HCT116 (cell line): Measurements from ENCODE around the gene SORBS1. TPM values are rescaled to one million over a fixed set of nuclear protein-coding genes. Genes with fewer than 3 reads are reported as not detected.
A peak's percentile ranks its signal among the peaks of the same experiment; 100 is the strongest.

Experiments used
- ATAC-seq: fragments of 200-7000 bp; cut with Tn5 transposase; 2 replicates; pipeline ENCODE4 v1.9.1; 2020; ENCODE audit warnings: mild to moderate bottlenecking, moderate library complexity
- BruUV-seq: library from RNA; stranded (reverse); fragments of 400-500 nt; replicated peaks from 2 replicates; lab custom pipeline; 2021; lab: Mats Ljungman, UMichigan
- CTCF ChIA-PET: fragments of 300-600 bp; sonication (Branson Sonifier 250); formaldehyde crosslinking; loops from one replicate; lab custom pipeline; 2021; ENCODE audit warnings: antibody characterized with exemption; lab: Charles Lee
- POLR2A ChIA-PET: fragments of 300-600, 350-600 bp; sonication (Branson Sonifier 250); formaldehyde crosslinking; loops from one replicate; lab custom pipeline; 2021; ENCODE audit warnings: antibody characterized with exemption; lab: Charles Lee
- RAD21 ChIA-PET, 2 experiments: fragments of 300-600 bp; sonication (Branson Sonifier 250); formaldehyde crosslinking; loops; one replicate each; lab custom pipeline; 2023; ENCODE audit warnings: low total read pairs in 2 of 2; ENCODE audit not compliant: uncharacterized antibody in 2 of 2, unreplicated experiment in 2 of 2, low non-redundant PET in 1 of 2; lab: Charles Lee
- DNase-seq: peaks from one replicate; pipeline ENCODE4 v3.0.0-alpha.2; 2010; ENCODE audit warnings: low read depth, low spot score
- H2AFZ ChIP-seq: fragments of 200-600 bp; shearing (Covaris generic), sonication (generic); 2 replicates; pipeline ENCODE4 v1.6.1; 2017; ENCODE audit warnings: low read depth, mixed run types, mixed read lengths, antibody characterized with exemption, low read length; ENCODE audit not compliant: poor library complexity, severe bottlenecking
- H3K27ac ChIP-seq: 2 replicates; pipeline ENCODE4 v1.5.1; 2012; ENCODE audit warnings: low read depth, low read length
- H3K27me3 ChIP-seq: fragments of 200-600 bp; sonication (generic); 2 replicates; pipeline ENCODE4 v1.6.1; 2016; ENCODE audit warnings: mixed run types, low read length, mixed read lengths; ENCODE audit not compliant: insufficient read depth
- H3K36me3 ChIP-seq, 2 experiments: fragments of 200-500 bp in 1 of 2; fragments of 200-600 bp in 1 of 2; sonication (Bioruptor generic) in 1 of 2; sonication (generic) in 1 of 2; 2 replicates each; pipeline versions ENCODE4 v1.5.1 to v1.6.1; 2014 to 2016; ENCODE audit warnings: low read length in 2 of 2, inconsistent platforms in 1 of 2, mixed read lengths in 1 of 2, mixed run types in 1 of 2; ENCODE audit not compliant: insufficient read depth in 2 of 2, control insufficient read depth in 1 of 2
- H3K4me1 ChIP-seq, 2 experiments: fragments of 200-600 bp in 1 of 2; sonication (generic) in 1 of 2; 2 replicates each; pipeline versions ENCODE4 v1.5.1 to v1.6.1; 2012 to 2017; ENCODE audit warnings: low read length in 2 of 2, inconsistent platforms in 1 of 2, mild to moderate bottlenecking in 1 of 2, mixed read lengths in 1 of 2, mixed run types in 1 of 2, moderate library complexity in 1 of 2; ENCODE audit not compliant: insufficient read depth in 2 of 2, control insufficient read depth in 1 of 2
- H3K4me2 ChIP-seq: fragments of 200-600 bp; sonication (generic); 2 replicates; pipeline ENCODE4 v1.6.1; 2017; ENCODE audit warnings: mixed run types, low read length, mixed read lengths
- H3K4me3 ChIP-seq, 2 experiments: fragments of 200-600 bp in 1 of 2; sonication (generic) in 1 of 2; replicated peaks in 1 of 2; 2 replicates each; pipeline ENCODE4 v1.5.1; 2011 to 2016; ENCODE audit warnings: low read length in 2 of 2, control low read depth in 1 of 2, low read depth in 1 of 2, mild to moderate bottlenecking in 1 of 2, mixed read lengths in 1 of 2, mixed run types in 1 of 2
- H3K79me2 ChIP-seq: fragments of 200-600 bp; sonication (generic); 2 replicates; pipeline ENCODE4 v1.6.1; 2017; ENCODE audit warnings: mild to moderate bottlenecking, mixed run types, low read length, moderate library complexity, mixed read lengths; ENCODE audit not compliant: insufficient read depth
- H3K9ac ChIP-seq: fragments of 200-600 bp; sonication (generic); 2 replicates; pipeline ENCODE4 v1.6.1; 2016; ENCODE audit warnings: low read length, mixed read lengths
- H3K9me2 ChIP-seq: fragments of 200-600 bp; sonication (generic), shearing (Covaris generic); 2 replicates; pipeline ENCODE4 v1.6.1; 2017; ENCODE audit warnings: mixed run types, mild to moderate bottlenecking, moderate library complexity; ENCODE audit not compliant: insufficient read depth
- H3K9me3 ChIP-seq, 2 experiments: fragments of 200-500 bp in 1 of 2; fragments of 200-600 bp in 1 of 2; sonication (Bioruptor generic) in 1 of 2; sonication (generic) in 1 of 2; 2 replicates each; pipeline ENCODE4 v1.6.1; 2014 to 2017; ENCODE audit warnings: low read length in 2 of 2, mixed read lengths in 2 of 2, inconsistent platforms in 1 of 2, low read depth in 1 of 2, mild to moderate bottlenecking in 1 of 2, mixed run types in 1 of 2, moderate library complexity in 1 of 2; ENCODE audit not compliant: control insufficient read depth in 1 of 2, insufficient read depth in 1 of 2
- H4K20me1 ChIP-seq: fragments of 200-600 bp; sonication (generic), shearing (Covaris generic); 2 replicates; pipeline ENCODE4 v1.6.1; 2017; ENCODE audit warnings: mixed run types, mild to moderate bottlenecking, moderate library complexity; ENCODE audit not compliant: insufficient read depth
- ELF1 ChIP-seq: IDR thresholded peaks from 2 replicates; pipeline ENCODE4 v1.6.1; 2012; ENCODE audit warnings: low read depth, borderline replicate concordance
- EZH2 ChIP-seq: fragments of 200-600 bp; sonication (generic); IDR thresholded peaks from 2 replicates; pipeline ENCODE4 v1.6.1; 2017; ENCODE audit warnings: antibody characterized with exemption, mixed run types
- EZH2phosphoT487 ChIP-seq: fragments of 200-600 bp; IDR thresholded peaks from 2 replicates; pipeline ENCODE4 v1.6.1; 2018; ENCODE audit warnings: antibody characterized with exemption, borderline replicate concordance
- FOSL1 ChIP-seq: IDR thresholded peaks from 2 replicates; pipeline ENCODE4 v1.6.1; 2012; ENCODE audit warnings: low read depth
- RAD21 ChIP-seq: IDR thresholded peaks from 2 replicates; pipeline ENCODE4 v1.6.1; 2012; ENCODE audit warnings: low read depth, mild to moderate bottlenecking
- SRF ChIP-seq: IDR thresholded peaks from 2 replicates; pipeline ENCODE4 v1.6.1; 2012; ENCODE audit warnings: low read depth
- YY1 ChIP-seq: IDR thresholded peaks from 2 replicates; pipeline ENCODE4 v1.6.1; 2011; ENCODE audit warnings: low read length, low read depth, moderate library complexity, mild to moderate bottlenecking; ENCODE audit not compliant: insufficient replicate concordance; ENCODE audit errors: extremely low read depth
- ZNF274 ChIP-seq: fragments of 200-500 bp; sonication (Bioruptor generic); IDR thresholded peaks from 2 replicates; pipeline ENCODE4 v1.6.1; 2014; ENCODE audit warnings: mild to moderate bottlenecking, low read depth, low read length, inconsistent platforms
- intact Hi-C: fragments of 100-400 bp; cut with micrococcal nuclease; formaldehyde crosslinking; loops from 2 replicates; pipeline ENCODE4 v1.10.0; 2022
- total RNA-seq: library from RNA; stranded (reverse); gene quantifications from one replicate; pipeline ENCODE4 v1.2.1, GENCODE V29; 2021; ENCODE audit not compliant: unreplicated experiment
- TF ChIP-seq, protein P1 (sequence below), 3 experiments: fragments of 200-600 bp in 1 of 3; sonication (generic) in 1 of 3; IDR thresholded peaks in 2 of 3; conservative IDR thresholded peaks in 1 of 3; 2 replicates each; pipeline ENCODE4 v1.5.1; 2012 to 2017; ENCODE audit warnings: low read depth in 2 of 3, low read length in 2 of 3, antibody characterized with exemption in 1 of 3, borderline replicate concordance in 1 of 3, control low read depth in 1 of 3, mild to moderate bottlenecking in 1 of 3, mixed read lengths in 1 of 3, mixed run types in 1 of 3, moderate library complexity in 1 of 3; ENCODE audit not compliant: insufficient read depth in 1 of 3

The SORBS1 gene
- total RNA-seq, 1 experiment from 2014 or later, result 3.4 TPM

DNA sequence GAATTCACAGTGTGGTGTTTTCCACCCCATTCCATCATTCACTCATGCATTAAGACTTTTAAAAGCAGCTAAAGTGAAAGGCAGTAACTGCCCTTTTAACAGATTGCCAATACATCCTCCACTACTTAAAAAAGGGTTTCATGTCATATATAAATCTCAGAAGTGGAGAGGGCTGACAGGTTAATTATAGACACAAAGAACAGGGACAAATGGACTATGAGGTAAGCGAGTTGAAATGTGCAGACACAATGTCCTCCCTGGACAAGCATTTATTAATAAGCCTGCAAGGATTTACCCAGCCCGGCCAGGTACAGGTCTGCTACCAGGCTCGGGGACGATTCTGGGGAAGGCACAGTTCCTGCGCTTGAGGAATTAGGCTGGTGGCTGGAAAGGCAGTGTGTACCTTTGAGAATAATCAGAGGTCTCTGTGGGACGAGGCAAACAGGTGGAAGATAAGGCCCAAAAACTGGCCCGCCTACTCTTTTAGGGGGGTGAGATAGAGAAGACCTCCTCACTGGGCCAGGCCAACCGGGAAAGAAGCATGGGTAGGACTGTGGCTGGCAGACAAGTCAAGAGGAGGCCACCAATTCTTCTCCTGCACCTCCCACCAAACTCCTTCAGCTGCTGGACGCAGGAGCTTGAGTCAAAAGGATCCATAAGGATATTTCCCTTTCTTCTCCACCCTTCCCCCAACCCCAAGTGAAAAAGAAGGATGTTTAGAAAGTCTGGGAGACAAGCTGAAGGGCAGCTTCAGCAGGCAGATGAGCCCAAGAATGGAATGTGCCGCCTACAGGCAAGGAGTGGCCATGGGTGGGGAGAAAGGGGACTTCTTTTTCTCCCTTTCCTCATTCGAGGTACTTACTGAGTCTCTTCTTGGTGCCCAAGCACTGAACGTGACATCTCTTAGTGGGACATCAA, 271.9 kb downstream of the SORBS1 start:
- no peak overlapping the region for H3K27ac ChIP-seq
- H3K9me2 ChIP-seq, result no peaks in the 10 kb centered on the region
- BruUV-seq, result no TSS peak
- ATAC-seq, result peak; percentile 24; the same call in 1 of the 2 replicates
- DNase-seq, result no peak
- POLR2A ChIA-PET, result no interaction called here
- H3K36me3 ChIP-seq, result no peaks in the 10 kb centered on the region
- intact Hi-C loops, result no loop called here
- no peaks in the 10 kb centered on the region for H4K20me1 ChIP-seq
- no peaks in the 10 kb centered on the region for H3K27me3 ChIP-seq
- peak overlapping the region; percentile 88 for H3K4me2 ChIP-seq
- H3K4me3 ChIP-seq, result peak overlapping the region; percentile 77 to 78
- TF ChIP-seq, protein P1, sequence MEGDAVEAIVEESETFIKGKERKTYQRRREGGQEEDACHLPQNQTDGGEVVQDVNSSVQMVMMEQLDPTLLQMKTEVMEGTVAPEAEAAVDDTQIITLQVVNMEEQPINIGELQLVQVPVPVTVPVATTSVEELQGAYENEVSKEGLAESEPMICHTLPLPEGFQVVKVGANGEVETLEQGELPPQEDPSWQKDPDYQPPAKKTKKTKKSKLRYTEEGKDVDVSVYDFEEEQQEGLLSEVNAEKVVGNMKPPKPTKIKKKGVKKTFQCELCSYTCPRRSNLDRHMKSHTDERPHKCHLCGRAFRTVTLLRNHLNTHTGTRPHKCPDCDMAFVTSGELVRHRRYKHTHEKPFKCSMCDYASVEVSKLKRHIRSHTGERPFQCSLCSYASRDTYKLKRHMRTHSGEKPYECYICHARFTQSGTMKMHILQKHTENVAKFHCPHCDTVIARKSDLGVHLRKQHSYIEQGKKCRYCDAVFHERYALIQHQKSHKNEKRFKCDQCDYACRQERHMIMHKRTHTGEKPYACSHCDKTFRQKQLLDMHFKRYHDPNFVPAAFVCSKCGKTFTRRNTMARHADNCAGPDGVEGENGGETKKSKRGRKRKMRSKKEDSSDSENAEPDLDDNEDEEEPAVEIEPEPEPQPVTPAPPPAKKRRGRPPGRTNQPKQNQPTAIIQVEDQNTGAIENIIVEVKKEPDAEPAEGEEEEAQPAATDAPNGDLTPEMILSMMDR (IDR thresholded peaks at IDR 0.05 in 2 of 3, conservative IDR thresholded peaks at IDR 0.05 in 1 of 3; ENCODE audit: borderline replicate concordance in 1 of 3, insufficient read depth in 1 of 3, low read depth in 2 of 3, low read length in 2 of 3), result peak in 2 of 3 experiments; percentile 36 to 39; a peak in 3 of 6 replicates
- TF ChIP-seq RAD21, result no peak
- H3K9ac ChIP-seq, result peak overlapping the region; percentile 82
- peaks cover 10 to 24% of the 10 kb centered on the region in 2 experiments for H3K4me1 ChIP-seq
- peaks cover 50% of the 10 kb centered on the region for H3K79me2 ChIP-seq
- no peaks in the 10 kb centered on the region for H3K9me3 ChIP-seq
- RAD21 ChIA-PET, result no interaction called here
- no peak overlapping the region for H2AFZ ChIP-seq
- CTCF ChIA-PET, result no interaction called here

DNA sequence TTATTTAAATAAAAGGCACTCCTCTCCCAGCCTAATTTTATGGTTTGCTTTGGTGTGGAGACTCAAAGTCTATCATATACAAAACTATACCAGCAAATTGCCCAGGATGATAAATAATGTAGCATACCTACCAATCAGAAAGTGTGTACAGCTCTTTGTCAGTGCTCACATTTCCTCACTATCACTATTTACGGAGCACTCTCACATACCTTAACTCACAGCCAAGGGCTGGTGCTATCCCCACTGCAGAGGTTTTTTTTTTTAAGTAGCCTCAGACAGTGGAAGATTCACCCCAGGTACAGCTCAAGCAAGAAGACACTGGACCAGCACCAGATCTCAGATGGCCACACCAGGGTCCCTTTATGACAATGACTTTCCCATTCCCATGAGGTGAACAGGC, 272.9 kb downstream of the SORBS1 start:
- no TSS peak for BruUV-seq
- H3K27me3 ChIP-seq, result no peaks in the 10 kb centered on the region
- intact Hi-C loops, result no loop called here
- ChIA-PET CTCF (interaction anchor here (0.7 kb wide), 1 partner anchor 42 kb away, joined by 3 read pairs; no protein-coding TSS in a partner anchor), RAD21 (no interaction called here), POLR2A (no interaction called here)
- H3K27ac ChIP-seq, result no peak overlapping the region
- DNase-seq (no peak), ATAC-seq (no peak)
- peaks cover 50% of the 10 kb centered on the region for H3K79me2 ChIP-seq
- H2AFZ ChIP-seq, result no peak overlapping the region
- no peaks in the 10 kb centered on the region for H4K20me1 ChIP-seq
- TF ChIP-seq ZNF274 (no peak), EZH2 (no peak), ELF1 (no peak), EZH2phosphoT487 (no peak), SRF (no peak), YY1 (no peak), FOSL1 (no peak)
- H3K9me3 ChIP-seq, result no peaks in the 10 kb centered on the region
- no peak overlapping the region for H3K4me2 ChIP-seq
- H3K4me3 ChIP-seq, result no peak overlapping the region
- no peaks in the 10 kb centered on the region for H3K9me2 ChIP-seq
- no peaks in the 10 kb centered on the region for H3K36me3 ChIP-seq
- H3K4me1 ChIP-seq, result peaks cover 10 to 24% of the 10 kb centered on the region in 2 experiments
- no peak overlapping the region for H3K9ac ChIP-seq
